ENCODE results near the gene SNRNP25.
"Not testable (repeated sequence)": the region's sequence is repeated elsewhere in the genome, so short reads cannot be mapped to it uniquely, and the experiment has no call there.

DNA sequence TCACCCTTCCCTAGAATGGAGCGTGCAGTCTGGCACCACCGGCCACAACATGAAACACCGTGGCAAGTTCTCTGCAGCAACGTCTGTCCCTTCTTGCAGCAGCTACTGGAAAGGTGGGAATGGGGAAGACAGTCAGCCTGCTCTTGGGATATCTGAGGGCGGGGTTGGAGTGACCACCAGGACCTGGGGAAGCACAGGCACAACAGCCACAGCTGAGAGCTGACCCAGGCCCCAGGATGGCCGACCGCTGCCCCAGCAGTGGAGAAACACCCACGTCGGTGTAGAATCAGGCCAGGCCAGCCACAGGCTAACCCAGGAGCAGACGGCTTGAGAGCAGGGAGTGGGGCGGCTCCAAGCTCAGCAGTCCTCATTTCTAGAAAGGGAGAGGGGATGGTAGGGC is 15.4 kb upstream of the SNRNP25 start:
- TF ChIP-seq POLR2A (IDR thresholded peaks at IDR 0.05; ENCODE audit: low read depth, low read length); MYC (IDR thresholded peaks at IDR 0.05; ENCODE audit: low read depth, low read length); POLR2AphosphoS5 (IDR thresholded peaks at IDR 0.05; ENCODE audit: insufficient read depth, low read depth, low read length); GATA2 (IDR thresholded peaks at IDR 0.05; ENCODE audit: insufficient read depth, insufficient read length, low read depth, low read length): not testable (repeated sequence)
- TF ChIP-seq, protein P1, sequence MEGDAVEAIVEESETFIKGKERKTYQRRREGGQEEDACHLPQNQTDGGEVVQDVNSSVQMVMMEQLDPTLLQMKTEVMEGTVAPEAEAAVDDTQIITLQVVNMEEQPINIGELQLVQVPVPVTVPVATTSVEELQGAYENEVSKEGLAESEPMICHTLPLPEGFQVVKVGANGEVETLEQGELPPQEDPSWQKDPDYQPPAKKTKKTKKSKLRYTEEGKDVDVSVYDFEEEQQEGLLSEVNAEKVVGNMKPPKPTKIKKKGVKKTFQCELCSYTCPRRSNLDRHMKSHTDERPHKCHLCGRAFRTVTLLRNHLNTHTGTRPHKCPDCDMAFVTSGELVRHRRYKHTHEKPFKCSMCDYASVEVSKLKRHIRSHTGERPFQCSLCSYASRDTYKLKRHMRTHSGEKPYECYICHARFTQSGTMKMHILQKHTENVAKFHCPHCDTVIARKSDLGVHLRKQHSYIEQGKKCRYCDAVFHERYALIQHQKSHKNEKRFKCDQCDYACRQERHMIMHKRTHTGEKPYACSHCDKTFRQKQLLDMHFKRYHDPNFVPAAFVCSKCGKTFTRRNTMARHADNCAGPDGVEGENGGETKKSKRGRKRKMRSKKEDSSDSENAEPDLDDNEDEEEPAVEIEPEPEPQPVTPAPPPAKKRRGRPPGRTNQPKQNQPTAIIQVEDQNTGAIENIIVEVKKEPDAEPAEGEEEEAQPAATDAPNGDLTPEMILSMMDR (IDR thresholded peaks at IDR 0.05; ENCODE audit: extremely low read depth in 1 of 2, insufficient read depth in 1 of 2, low read depth in 1 of 2, low read length in 2 of 2), result not testable (repeated sequence)
